Effector CD8-positive, alpha-beta T cell (primary cell): ENCODE results near the gene TEX54.

ENCODE experiments used
- DNase-seq: peaks from one replicate; lab custom pipeline; 2025; lab: John Stamatoyannopoulos, UW

TEX54 gene

DNA sequence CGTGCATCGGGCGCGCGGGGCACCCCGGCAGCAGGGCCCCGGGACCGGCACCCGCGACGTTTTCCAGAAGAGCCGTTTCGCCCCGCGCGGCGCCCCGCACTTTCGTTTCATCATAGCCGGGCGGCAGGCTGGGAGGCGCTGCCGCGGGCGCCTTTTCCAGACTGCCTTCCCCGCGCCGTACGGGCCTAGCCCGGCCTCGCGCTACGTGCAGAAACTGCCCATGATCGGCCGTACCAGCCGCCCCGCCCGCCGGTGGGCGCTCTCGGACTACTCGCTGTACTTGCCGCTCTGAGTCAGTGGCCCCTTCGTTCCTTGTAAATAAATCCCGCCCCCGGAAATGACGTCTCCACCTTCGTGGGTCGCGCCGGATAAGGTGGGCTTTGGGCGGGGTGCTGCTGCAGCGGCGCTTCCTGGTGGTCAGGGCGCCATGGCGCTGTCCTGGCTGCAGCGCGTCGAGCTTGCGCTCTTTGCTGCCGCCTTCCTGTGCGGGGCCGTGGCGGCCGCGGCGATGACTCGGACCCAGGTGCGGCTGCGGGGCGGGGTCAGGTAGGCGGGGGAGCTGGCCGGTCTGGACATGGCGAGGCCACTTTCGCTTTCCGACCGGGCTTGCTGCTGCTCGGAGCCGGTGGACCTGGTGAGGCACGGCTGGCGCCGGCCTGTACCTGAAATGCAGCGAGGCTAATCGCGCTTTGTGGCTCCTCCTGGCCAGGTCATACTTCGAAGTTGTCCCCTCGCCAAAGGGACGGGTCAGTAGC is 45.5 kb downstream of the TEX54 start, which contains the start of gene TMEM179B:
Gene TMEM179B (plus strand): TSS at position 398 of the 755 bp plus-strand sequence. CDS start 30 bp downstream, at position 428.
- peak; percentile 95 for DNase-seq

- DNase-seq = peak; percentile 78
Observed at GRCh38 chr11:62786318-62787004, 46.2 kb downstream of the TEX54 start.

- DNase-seq = no peak
Observed at GRCh38 chr11:62782753-62783152, 49.9 kb downstream of the TEX54 start.
